HTERT RPE-1 (cell line): ENCODE results near the gene VSIG8.
"Not testable (repeated sequence)": the region's sequence is repeated elsewhere in the genome, so short reads cannot be mapped to it uniquely, and the experiment has no call there.

ENCODE experiments used
- in situ Hi-C: fragments of 300-500 bp; cut with MboI; formaldehyde crosslinking; loops from 4 replicates; pipeline ENCODE4 v1.14.3; 2020; ENCODE audit warnings: low sequenced_read_pairs

The VSIG8 gene

GRCh38 chr1:159862557-159862956, at the start of gene VSIG8:
VSIG8 (minus strand) TSS chr1:159862657; CDS start chr1:159862521, 136 bp downstream.
- in situ Hi-C loops, result no loop called here

GRCh38 chr1:159911326-159912070, 49.0 kb upstream of the VSIG8 start:
- in situ Hi-C loops, result no loop called here

DNA sequence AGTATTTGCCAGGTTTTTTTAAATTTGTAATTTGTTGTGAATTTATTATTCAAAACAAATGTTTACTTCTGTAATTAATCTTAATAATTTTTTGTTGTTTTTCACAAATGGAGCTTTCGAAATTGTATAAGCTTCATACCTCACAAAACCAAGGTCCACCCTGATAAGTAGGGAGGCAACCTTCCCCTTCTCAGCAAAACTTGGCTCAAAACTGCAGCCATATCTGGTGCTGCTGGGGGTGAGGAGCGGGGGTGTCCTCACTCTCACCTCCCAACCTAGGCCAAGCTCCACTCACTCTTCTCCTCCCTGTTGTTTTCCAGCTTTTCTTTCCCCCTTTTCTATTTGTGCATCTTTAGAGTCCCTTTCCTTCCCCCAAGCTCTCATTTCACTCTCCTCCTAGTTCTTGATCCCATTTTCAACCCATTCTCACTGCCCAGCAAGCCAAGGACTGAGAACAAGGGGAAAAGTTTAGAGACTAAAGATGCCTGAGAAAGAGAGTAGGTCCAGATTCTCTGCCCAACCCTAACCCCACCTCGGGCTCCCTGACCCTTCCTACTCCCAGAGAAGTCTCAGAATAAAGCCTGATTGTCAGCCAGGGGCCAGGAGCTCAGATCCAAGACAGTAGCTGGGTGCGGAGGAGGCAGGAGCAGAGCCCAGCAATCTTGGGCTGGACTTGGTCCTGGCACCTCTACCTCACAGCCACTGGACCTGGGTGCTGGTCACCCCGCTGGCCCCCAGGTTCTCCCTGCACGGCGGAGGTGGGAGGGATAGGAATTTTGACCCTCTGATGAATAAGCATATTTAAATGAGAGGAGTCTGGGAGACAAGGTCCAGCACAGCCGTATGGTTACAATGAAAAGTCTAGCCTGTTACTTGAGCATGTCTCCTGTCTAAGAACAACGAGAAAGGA, 45.8 kb upstream of the VSIG8 start:
- in situ Hi-C loops, result no loop called here

GRCh38 chr1:159906960-159907359, 44.5 kb upstream of the VSIG8 start:
- in situ Hi-C loops, result no loop called here

DNA sequence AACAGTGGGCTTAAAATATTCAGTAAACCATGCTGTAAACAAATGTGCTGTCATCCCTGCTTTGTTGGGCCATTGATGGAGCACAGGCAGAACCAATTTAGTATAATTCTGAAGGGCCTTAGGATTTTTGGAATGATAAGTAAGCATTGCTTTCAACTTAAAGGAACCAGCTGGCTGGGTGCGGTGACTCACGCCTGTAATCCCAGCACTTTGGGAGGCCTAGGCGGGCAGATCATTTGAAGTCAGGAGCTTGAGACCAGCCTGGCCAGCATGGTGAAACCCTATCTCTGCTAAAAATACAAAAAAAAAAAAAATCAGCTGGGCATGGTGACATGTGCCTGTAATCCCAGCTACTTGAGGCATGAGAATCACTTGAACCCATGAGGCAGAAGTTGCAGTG, 41.6 kb upstream of the VSIG8 start:
- in situ Hi-C loops, result not testable (repeated sequence)

GRCh38 chr1:159902541-159902940, 40.1 kb upstream of the VSIG8 start:
- in situ Hi-C loops, result no loop called here

DNA sequence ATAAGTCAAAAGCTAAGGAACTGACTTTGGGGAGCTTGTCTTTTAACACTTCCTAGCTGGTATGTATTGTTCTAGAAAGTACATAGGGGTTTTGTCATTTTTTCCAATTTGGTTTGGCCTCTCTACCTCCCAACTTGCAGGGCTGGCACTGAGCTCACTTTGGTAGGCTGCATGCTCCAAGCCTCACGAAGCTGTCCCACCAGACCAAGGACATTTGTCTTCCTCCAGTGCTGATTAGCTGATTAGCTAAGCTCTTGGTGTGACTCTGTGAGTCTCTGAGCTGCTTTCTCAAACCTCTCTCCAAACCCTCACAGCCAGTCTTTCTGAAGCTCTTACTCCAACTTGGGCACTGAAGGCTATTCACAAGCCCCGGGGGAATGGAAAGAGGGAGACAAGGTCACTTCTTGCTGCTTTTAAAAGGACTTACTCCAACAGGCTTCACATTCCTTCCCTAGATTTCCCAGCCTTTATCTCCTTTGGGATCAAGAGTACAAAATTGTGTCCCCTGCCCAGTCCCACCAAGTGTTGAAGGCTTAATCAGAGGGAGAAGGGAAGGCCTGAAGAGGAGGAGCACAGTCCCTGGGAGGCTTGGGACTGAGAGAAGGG, 38.4 kb upstream of the VSIG8 start:
- in situ Hi-C loops, result no loop called here

DNA sequence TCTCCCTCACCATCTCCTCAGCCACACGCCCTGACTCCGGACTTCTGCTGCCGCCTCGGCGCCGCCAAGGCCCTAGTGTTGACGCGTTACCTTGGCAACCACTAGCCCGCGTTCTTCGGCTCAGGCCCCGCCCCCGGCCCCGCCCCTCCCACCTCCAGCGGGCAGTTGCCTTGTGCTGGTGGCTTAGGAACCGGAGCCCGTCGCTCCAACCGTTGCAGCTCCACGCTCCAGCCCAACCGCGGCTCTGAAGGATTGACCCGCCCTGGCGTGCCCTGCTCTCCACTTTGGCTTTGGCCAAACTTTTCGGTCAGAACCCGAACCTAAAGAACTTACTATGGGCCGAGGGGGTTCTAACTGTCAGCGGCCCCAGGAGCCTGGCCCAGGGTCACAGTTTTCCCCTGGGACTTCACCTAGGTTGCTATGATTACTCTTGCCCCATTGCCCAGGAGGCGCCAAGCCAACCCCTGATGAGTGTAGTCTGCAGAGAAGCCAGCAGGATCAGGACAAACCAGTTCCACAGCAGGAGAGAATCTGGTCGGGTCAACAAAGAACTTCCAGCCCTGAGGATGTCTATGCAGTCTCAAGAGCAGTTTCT, 37.7 kb upstream of the VSIG8 start, which contains the start of gene CFAP45:
Gene CFAP45, minus strand, starts transcription at position 80 of the 595 bp plus-strand sequence. Its CDS starts 67 bp downstream, at position 13.
- in situ Hi-C loops, result no loop called here

DNA sequence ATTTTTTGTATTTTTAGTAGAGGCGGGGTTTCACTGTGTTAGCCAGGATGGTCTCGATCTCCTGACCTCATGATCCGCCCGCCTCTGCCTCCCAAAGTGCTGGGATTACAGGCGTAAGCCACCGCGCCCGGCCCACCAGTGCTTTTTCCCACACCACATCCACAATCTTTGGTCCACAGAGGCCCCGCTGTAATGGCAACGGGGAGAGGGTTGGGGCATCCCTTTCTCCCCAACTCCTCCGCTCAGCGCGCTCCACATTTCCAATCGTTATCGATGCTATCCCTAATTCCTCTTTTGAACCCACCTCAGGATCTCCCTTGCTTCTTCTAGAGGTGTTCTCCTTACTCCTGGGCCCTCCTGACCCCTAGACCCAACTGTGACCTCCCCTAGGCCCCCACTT, 37.2 kb upstream of the VSIG8 start:
- in situ Hi-C loops, result loop anchor here (25.0 kb wide), 1 partner anchor 112 kb away; the partner anchor contains the start of gene DUSP23

DNA sequence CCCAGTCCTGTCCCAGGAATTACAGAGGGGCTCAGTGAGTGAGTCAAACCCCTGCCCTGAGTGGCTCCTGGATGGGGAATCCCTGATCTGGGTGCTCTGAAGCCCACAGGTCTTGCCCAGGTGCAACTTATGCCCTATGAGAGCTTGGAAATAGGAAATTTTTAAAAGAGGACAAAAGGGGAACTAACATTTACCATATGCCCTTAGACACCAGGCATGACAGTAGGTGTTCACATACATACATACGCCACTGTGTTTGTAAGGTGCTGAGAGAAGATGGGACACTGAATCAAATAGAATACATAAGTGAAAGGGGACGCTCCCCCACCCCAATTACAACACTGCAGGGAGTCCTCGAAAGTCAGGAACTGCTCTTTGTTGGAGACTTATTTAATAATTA, 36.1 kb upstream of the VSIG8 start:
- in situ Hi-C loops, result loop anchor here (25.0 kb wide), 1 partner anchor 111 kb away; the partner anchor contains the start of gene DUSP23

- in situ Hi-C loops, result loop anchor here (25.0 kb wide), 1 partner anchor 111 kb away; the partner anchor contains the start of gene DUSP23
These were observed 35.5 kb upstream of the VSIG8 start for GRCh38 chr1:159897962-159898361.

GRCh38 chr1:159896546-159896930, 34.1 kb upstream of the VSIG8 start:
- in situ Hi-C loops, result loop anchor here (25.0 kb wide), 1 partner anchor 109 kb away; the partner anchor contains the start of gene DUSP23

- in situ Hi-C loops, result loop anchor here (25.0 kb wide), 1 partner anchor 109 kb away; the partner anchor contains the start of gene DUSP23
These were observed 33.5 kb upstream of the VSIG8 start for GRCh38 chr1:159895836-159896545.

GRCh38 chr1:159895286-159895685, 32.8 kb upstream of the VSIG8 start:
- in situ Hi-C loops, result loop anchor here (25.0 kb wide), 1 partner anchor 108 kb away; the partner anchor contains the start of gene DUSP23

DNA sequence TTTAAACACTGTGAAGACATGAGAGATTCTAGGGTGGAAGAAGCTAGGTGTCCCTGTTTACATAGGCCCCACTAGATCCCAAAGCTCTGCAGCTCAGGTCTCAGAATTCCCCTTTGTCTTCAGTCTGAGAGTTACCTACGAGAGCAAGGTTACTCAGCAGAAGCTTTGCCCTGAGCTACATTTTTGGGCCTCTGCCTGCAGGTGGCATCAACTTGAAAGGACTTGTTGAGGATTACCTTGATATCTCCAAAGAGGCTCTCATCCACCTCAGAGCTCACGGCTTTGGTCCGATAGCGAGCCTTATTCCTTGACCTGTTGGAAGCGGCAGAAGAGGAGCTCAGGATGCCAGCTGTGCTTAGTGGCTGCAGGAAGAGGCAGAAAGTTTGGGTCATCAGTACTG, 30.5 kb upstream of the VSIG8 start:
- in situ Hi-C loops, result loop anchor here (25.0 kb wide), 1 partner anchor 106 kb away; the partner anchor contains the start of gene DUSP23

- in situ Hi-C loops, result loop anchor here (25.0 kb wide), 1 partner anchor 104 kb away; the partner anchor contains the start of gene DUSP23
These were observed 29.1 kb upstream of the VSIG8 start for GRCh38 chr1:159891275-159892157.

DNA sequence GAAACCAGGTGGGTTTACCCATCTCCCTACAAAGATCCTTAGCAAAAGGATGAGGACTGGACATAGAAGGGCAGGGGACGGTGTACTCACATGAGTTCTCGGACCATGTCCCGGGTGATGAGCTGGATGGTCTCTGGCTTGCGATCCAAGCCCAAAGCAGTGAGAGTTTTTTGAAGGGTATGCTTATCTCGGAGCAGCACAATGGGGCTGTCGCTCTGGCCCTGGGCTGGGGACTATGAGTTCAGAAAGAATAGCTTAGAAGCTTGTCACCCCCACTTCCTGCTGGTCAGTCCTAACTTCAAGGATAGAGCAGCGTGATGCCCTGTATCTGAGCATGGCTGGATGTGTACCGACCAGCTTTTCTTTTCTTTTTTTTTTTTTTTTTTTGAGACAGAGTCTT, 27.9 kb upstream of the VSIG8 start:
- in situ Hi-C loops, result loop anchor here (25.0 kb wide), 1 partner anchor 103 kb away; the partner anchor contains the start of gene DUSP23

GRCh38 chr1:159889821-159890252, 27.4 kb upstream of the VSIG8 start:
- in situ Hi-C loops, result loop anchor here (25.0 kb wide), 1 partner anchor 103 kb away; the partner anchor contains the start of gene DUSP23
